Measurements from ENCODE around the gene SLC2A4RG.

The SLC2A4RG gene

GRCh38 chr20:63782051-63782471 is 42.5 kb downstream of the SLC2A4RG start:
- DNase-seq, result peak; percentile 34

- peak; percentile 19 for DNase-seq
Observed at GRCh38 chr20:63782521-63782971, 43.0 kb downstream of the SLC2A4RG start.

DNA sequence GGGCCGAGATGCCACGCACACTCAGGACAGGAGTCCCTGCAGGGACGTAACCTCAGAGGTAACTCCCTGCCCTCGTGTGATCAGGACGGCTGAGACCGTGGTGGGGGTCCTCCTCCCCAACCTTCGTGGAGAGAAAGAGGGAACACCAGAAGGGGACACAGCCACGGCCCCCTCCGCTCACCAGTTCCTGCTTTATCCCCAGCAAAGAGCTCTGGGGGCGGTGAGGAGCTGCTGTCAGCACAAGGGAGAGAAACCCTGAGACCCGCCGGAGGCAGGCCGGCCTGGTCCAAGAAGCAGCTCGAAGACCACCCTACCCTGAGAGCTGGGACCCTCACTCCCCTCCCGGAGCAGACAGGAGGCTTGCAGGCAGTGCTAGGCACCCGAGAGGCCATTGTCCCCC is 44.4 kb downstream of the SLC2A4RG start:
- DNase-seq, result no peak

DNA sequence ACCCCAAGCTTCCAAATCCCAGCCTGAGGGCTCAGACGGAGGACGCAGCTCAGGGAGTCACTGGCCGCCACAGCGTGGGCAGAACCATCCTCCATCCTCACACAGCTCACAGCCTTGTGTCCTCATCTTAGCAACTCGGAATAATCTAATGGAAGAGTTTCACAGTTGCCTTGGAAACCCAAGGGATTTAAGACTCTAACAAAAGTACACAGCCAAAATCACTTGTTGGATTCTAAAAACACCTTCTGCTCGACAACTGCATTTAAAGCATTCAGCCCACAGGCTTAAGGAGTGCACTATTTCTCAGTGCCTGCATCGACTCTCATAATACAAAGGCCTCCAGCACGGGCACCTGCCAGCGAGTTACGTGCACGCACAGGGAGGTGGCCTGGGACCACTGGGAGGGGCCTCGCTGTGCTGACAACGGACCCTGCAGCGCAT is 46.1 kb downstream of the SLC2A4RG start:
- no peak for DNase-seq

DNA sequence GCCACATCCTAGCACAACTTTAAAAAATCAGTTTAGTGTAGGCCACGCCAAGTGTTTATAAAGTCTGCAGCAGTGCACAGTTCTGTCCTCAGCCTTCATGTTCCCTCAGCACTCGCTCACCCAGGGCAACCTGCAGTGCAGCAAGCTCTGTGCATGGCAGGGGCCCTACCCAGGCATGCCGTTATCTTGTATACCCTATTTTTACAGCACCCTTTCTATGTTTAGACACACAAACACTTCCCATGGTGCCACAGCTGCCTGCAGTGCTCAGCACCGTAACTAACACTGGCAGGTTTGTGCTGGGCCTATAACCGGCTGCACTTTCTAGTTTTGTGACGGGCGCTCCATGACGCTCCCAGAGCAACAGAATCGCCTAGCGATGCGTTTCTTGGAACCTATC is 47.7 kb downstream of the SLC2A4RG start:
- DNase-seq, result no peak

- no peak for DNase-seq
Observed at GRCh38 chr20:63787749-63788148, 48.2 kb downstream of the SLC2A4RG start.

- no peak for DNase-seq
Observed at GRCh38 chr20:63789836-63790571, 50.4 kb downstream of the SLC2A4RG start.

GRCh38 chr20:63790572-63791168 is 51.1 kb downstream of the SLC2A4RG start:
- no peak for DNase-seq

GRCh38 chr20:63791497-63792156 is 52.1 kb downstream of the SLC2A4RG start:
- no peak for DNase-seq

DNA sequence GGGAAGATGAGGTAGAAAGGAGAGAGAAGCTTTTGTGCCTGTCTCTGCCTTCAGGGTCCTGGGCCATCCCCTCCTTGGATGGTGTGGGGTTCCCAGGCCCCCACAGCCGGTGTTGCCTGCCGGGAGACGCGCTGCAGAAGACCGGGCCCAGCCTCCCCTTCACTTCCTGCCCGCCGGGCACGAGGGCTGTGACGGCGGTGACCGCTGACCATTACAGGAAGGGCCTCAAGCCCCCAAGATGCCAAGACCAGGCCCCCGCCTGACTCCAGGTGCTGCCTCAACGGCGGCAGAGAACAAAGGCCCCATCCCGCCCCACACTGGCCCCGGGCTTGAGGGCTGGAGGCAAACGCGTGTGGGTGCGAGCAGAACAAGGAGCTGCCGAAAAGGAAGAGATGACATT is 53.3 kb downstream of the SLC2A4RG start:
- DNase-seq, result no peak

All from stimulated activated naive CD4-positive, alpha-beta T cell treated with Interleukin-2 at 50 U/mL for 16 hours (primary cell).